Glutamatergic neuron (in vitro differentiated cells): ENCODE results near the gene CAVIN1. TPM values are rescaled to one million over a fixed set of nuclear protein-coding genes. Genes with fewer than 3 reads are reported as not detected.

Experiments
- DNase-seq: peaks from one replicate; pipeline ENCODE4 v3.0.0; 2022
- H3K27ac Mint-ChIP-seq: one replicate; pipeline ENCODE4 v1.8.0; 2020; ENCODE audit warnings: mild to moderate bottlenecking, mixed read lengths, inconsistent platforms; ENCODE audit not compliant: unreplicated experiment
- H3K27me3 Mint-ChIP-seq: one replicate; pipeline ENCODE4 v1.8.0; 2020; ENCODE audit warnings: mild to moderate bottlenecking, moderate library complexity, mixed read lengths, inconsistent platforms; ENCODE audit not compliant: unreplicated experiment
- H3K36me3 Mint-ChIP-seq: one replicate; pipeline ENCODE4 v1.8.0; 2020; ENCODE audit warnings: mild to moderate bottlenecking, mixed read lengths, inconsistent platforms; ENCODE audit not compliant: unreplicated experiment
- H3K4me1 Mint-ChIP-seq: one replicate; pipeline ENCODE4 v1.8.0; 2020; ENCODE audit warnings: mild to moderate bottlenecking, low read depth, mixed read lengths, inconsistent platforms; ENCODE audit not compliant: unreplicated experiment
- H3K4me3 Mint-ChIP-seq: one replicate; pipeline ENCODE4 v1.8.0; 2020; ENCODE audit warnings: mild to moderate bottlenecking, mixed read lengths, inconsistent platforms; ENCODE audit not compliant: unreplicated experiment
- H3K9me3 Mint-ChIP-seq: one replicate; pipeline ENCODE4 v1.8.0; 2020; ENCODE audit warnings: mild to moderate bottlenecking, moderate library complexity, mixed read lengths, inconsistent platforms; ENCODE audit not compliant: unreplicated experiment
- total RNA-seq: library from RNA; stranded (reverse); fragmentation: NEBNext Ultra II Directional; extraction: Animal tissue kit (Norgen Biotek cat#: 25700); gene quantifications from one replicate; pipeline ENCODE4 v1.2.1, GENCODE V29; 2021; ENCODE audit not compliant: unreplicated experiment
- TF ChIP-seq, protein P1 (sequence below): fragments of 200-600 bp; sonication (generic); IDR thresholded peaks from one replicate; pipeline ENCODE4 v1.5.0; 2021; ENCODE audit not compliant: partially characterized antibody, unreplicated experiment

Gene CAVIN1
- total RNA-seq, 1 donor from 2014 or later: 0.32 TPM

- H3K4me1 Mint-ChIP-seq: peaks cover 5% of the 10 kb centered on the region
- no peak overlapping the region for H3K4me3 Mint-ChIP-seq
- H3K9me3 Mint-ChIP-seq: peaks cover 6% of the 10 kb centered on the region
- H3K27me3 Mint-ChIP-seq: peaks cover 5% of the 10 kb centered on the region
- H3K36me3 Mint-ChIP-seq: no peaks in the 10 kb centered on the region
- TF ChIP-seq, protein P1, sequence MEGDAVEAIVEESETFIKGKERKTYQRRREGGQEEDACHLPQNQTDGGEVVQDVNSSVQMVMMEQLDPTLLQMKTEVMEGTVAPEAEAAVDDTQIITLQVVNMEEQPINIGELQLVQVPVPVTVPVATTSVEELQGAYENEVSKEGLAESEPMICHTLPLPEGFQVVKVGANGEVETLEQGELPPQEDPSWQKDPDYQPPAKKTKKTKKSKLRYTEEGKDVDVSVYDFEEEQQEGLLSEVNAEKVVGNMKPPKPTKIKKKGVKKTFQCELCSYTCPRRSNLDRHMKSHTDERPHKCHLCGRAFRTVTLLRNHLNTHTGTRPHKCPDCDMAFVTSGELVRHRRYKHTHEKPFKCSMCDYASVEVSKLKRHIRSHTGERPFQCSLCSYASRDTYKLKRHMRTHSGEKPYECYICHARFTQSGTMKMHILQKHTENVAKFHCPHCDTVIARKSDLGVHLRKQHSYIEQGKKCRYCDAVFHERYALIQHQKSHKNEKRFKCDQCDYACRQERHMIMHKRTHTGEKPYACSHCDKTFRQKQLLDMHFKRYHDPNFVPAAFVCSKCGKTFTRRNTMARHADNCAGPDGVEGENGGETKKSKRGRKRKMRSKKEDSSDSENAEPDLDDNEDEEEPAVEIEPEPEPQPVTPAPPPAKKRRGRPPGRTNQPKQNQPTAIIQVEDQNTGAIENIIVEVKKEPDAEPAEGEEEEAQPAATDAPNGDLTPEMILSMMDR: no peak
- H3K27ac Mint-ChIP-seq: no peak overlapping the region
- DNase-seq: no peak
These were observed 33.2 kb downstream of the CAVIN1 start for GRCh38 chr17:42389899-42390298.

DNA sequence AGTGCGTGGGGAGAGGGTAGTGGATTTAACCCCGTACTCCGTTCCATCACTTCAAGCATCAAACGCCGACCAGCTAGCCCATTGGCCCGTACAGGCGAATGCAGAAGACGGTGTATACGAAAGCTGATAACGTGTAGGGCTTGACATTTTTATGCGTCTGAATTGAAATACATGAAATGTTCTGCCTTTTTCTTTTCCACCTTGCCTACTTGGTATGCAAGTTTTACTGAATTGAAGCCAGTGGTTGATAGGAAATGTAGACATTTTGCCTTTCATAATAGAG is 34.0 kb downstream of the CAVIN1 start:
- TF ChIP-seq, protein P1: no peak
- DNase-seq: no peak
- peaks cover 5% of the 10 kb centered on the region for H3K27me3 Mint-ChIP-seq

DNA sequence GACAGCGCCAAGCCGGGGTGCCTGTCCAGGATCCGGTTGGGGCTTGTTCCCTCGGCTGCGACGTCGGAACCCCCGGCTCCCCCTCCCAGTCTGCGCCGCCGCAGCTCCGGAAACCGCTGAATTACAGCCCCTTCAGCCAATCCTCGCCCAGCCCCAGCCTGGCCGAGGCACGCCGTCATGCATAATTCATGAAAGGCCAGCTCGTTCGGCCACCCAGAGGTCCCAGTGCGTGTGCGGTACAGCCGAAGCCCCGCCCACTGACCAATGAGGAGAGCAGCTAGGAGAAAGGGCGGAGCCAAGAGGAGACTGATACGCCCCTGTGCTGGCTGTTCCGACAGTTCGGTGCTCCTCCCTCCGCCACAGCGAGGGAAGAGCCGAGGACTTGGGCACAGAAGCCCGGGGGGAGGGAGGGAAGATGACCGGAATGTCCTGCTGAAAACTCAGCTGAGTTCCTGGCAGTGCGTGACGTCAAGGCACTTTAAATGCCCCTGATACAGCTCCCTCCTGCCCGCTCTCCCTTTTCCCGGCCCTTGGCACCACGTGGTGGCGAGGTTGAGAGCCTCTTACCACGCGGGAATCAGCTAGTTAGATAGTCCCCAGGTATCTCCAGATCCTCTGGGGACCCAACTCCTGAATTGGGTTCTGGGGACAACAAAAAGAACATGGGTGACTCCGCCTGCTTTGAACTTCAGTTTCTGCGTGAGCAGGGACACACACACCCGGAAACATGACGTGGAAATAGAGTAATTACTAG is 34.5 kb downstream of the CAVIN1 start, which contains the start of gene STAT3:
TSS of gene STAT3 (minus strand) at position 62 of the 754 bp plus-strand sequence. CDS start 39,926 bp downstream, outside the sequence.
- Mint-ChIP-seq H3K9me3 (peaks cover 6% of the 10 kb centered on the region), H3K36me3 (no peaks in the 10 kb centered on the region), H3K27ac (peak within 1 kb of the TSS; percentile 90), H3K4me1 (peaks cover 5% of the 10 kb centered on the region), H3K4me3 (peak within 1 kb of the TSS; percentile 97), H3K27me3 (peaks cover 5% of the 10 kb centered on the region)
- DNase-seq: peak; percentile 100
- TF ChIP-seq, protein P1: no peak

More for the DNA sequence above, 34.0 kb downstream of the CAVIN1 start:
- peak overlapping the region; percentile 79 for H3K27ac Mint-ChIP-seq
- peaks cover 5% of the 10 kb centered on the region for H3K4me1 Mint-ChIP-seq
- no peaks in the 10 kb centered on the region for H3K36me3 Mint-ChIP-seq
- peak overlapping the region; percentile 97 for H3K4me3 Mint-ChIP-seq
- H3K9me3 Mint-ChIP-seq: peaks cover 6% of the 10 kb centered on the region

GRCh38 chr17:42387661-42388380 is 35.2 kb downstream of the CAVIN1 start:
- Mint-ChIP-seq H3K36me3 (no peaks in the 10 kb centered on the region), H3K9me3 (peaks cover 6% of the 10 kb centered on the region), H3K4me1 (peaks cover 5% of the 10 kb centered on the region), H3K27me3 (peaks cover 5% of the 10 kb centered on the region), H3K4me3 (peak overlapping the region; percentile 97), H3K27ac (peak overlapping the region; percentile 90)
- TF ChIP-seq, protein P1: no peak
- peak; percentile 57 for DNase-seq
